ENCODE measurements around the gene CTSH.
"Not testable (repeated sequence)": the region's sequence is repeated elsewhere in the genome, so short reads cannot be mapped to it uniquely, and the experiment has no call there.

Gene CTSH

GRCh38 chr15:78880813-78881212, 64.0 kb downstream of the CTSH start:
- DNase-seq (ENCODE audit: low spot score) = no peak

GRCh38 chr15:78880242-78880533, 64.7 kb downstream of the CTSH start:
- DNase-seq (ENCODE audit: low spot score) = no peak

- no peak for DNase-seq (ENCODE audit: low spot score)
These were observed 65.2 kb downstream of the CTSH start for GRCh38 chr15:78879517-78880241.

DNA sequence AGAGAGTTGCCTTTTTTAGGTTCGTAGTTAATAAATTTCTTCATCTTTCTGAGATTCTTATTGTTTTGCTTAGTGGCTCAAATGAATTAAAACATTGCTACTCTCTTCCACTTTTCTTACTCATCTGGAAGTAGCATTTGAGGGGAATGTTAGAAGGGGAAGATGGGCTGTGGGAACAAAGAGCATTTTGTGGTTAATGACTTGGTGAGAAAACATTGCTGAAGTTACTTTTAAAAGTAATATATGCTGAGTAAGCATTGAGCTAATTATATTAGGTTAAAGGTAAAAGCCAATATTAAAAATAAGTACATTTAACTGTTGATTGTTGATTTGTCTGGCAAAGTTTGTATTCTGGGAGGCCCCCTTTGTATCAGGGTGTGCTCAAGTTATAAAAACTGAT, 66.5 kb downstream of the CTSH start:
- no peak for DNase-seq (ENCODE audit: low spot score)

GRCh38 chr15:78876954-78877353, 67.9 kb downstream of the CTSH start:
- DNase-seq (ENCODE audit: low spot score) = not testable (repeated sequence)

GRCh38 chr15:78875107-78875914, 69.5 kb downstream of the CTSH start:
- DNase-seq (ENCODE audit: low spot score) = no peak

GRCh38 chr15:78873793-78874765, 70.8 kb downstream of the CTSH start:
- DNase-seq (ENCODE audit: low spot score) = peak; percentile 25

GRCh38 chr15:78872972-78873792, 71.7 kb downstream of the CTSH start:
- DNase-seq (ENCODE audit: low spot score) = peak; percentile 78

- DNase-seq (ENCODE audit: low spot score) = peak; percentile 96
These were observed 72.5 kb downstream of the CTSH start, which contains the start of gene MORF4L1 for GRCh38 chr15:78872155-78872971. MORF4L1 (plus strand) TSS chr15:78872890; CDS start chr15:78873018, 128 bp downstream.

GRCh38 chr15:78871483-78872127, 73.2 kb downstream of the CTSH start:
- not testable (repeated sequence) for DNase-seq (ENCODE audit: low spot score)

All from globus pallidus (tissue), 1 donor.